ENCODE data around the gene SMTNL1.
A peak's percentile ranks its signal among the peaks of the same experiment; 100 is the strongest.

The SMTNL1 gene

DNA sequence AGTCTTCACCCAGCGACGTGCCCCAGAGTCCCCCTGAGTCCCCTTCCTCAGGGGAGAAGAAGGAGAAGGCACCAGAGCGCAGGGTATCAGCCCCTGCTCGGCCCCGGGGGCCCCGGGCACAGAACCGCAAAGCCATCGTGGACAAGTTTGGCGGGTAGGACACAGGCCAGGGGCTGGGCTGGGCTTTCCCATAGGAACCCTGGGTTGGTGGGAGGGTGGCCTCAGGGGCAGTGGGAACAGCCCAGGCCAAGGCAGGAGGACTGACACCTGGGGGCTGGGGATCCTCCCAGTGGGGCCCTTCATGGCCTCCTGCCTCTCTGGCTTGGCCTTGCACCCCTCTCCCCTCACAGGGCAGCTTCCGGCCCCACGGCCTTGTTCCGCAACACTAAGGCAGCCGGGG is 8.5 kb downstream of the SMTNL1 start:
- no peak for DNase-seq

DNA sequence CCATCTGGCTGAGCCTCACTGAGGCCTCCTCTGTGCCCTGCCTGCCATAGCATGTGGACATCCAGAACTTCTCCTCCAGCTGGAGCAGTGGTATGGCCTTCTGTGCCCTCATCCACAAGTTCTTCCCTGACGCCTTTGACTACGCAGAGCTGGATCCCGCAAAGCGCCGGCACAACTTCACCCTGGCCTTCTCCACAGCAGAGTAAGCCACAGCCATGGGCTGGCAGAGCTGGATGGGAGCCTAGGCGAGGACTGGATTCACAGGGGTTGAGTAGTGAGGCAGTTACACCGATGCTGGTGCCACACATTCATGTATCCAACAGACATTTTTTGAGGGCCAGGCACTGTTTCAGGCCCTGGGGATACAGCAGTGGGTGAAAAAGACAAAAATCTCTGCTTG is 9.1 kb downstream of the SMTNL1 start:
- no peak for DNase-seq

DNA sequence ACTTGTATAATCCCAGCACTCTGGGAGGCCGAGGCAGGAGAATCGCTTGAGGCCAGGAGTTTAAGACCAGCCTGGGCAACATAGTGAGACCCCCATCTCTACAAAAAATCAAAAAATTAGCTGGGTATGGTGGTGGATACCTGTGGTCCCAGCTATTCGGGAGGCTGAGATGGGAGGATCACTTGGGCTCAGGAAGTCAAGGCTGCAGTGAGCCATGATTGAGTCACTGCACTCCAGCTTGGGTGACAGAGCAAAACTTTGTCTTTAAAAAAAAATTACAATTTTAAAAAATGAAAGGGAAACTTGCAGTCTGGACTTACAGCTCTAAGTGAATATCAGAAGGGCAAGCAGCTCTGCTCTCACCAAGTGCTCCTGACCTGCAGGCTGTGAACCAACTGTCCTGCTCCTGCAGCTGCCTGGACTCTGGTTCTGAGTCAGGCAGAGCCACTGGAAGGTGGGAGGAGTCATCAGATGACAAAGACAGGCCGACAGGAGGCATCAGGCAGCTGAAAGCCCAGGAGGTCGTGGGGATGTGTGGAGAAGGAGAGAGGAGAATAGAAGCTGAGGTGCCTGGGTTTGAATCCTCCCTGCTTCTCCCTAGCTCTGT is 9.6 kb downstream of the SMTNL1 start:
- peak; percentile 49 for DNase-seq

DNA sequence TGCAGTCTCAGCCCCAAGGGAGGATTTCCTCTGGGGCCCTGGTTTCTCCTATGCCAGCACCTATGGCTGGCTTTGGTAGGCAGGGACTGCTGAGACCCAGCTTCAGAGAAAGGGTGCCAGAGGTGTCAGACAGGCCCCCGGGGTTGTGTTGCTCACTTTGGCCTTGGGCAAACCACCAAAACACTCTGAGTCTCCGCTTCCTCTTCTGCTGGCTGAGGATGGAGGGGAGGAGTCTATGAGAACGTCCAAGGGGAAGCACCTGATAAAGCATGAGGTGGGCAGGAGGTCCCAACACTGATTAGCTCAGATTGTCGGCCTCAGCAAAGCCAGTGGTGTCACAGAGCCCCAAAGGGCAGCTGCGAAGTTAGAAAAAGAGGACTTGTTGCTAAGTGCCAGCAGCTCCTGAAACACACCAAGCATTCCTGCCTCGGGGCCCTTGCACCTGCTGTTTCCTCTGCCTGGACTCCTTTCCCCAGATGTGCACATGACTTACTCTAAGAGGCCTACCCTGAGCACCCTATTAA is 10.5 kb downstream of the SMTNL1 start:
- DNase-seq: peak; percentile 10

DNA sequence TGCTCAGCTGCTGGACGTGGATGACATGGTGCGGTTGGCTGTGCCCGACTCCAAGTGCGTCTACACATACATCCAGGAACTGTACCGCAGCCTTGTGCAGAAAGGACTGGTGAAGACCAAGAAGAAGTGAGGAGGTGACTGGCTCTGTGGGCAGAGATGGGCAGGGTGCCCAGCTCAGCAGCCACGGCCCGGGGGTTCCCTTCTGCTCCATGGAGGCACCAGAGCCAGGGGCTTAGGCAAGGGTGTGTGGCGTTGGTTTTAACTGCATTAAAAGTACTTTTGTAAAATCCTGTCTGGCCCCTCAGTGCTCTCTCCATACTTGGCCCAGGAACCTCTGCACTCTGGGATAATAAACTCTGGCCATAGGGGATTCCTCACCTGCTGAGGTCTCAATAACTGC is 12.6 kb downstream of the SMTNL1 start:
- no peak for DNase-seq

DNA sequence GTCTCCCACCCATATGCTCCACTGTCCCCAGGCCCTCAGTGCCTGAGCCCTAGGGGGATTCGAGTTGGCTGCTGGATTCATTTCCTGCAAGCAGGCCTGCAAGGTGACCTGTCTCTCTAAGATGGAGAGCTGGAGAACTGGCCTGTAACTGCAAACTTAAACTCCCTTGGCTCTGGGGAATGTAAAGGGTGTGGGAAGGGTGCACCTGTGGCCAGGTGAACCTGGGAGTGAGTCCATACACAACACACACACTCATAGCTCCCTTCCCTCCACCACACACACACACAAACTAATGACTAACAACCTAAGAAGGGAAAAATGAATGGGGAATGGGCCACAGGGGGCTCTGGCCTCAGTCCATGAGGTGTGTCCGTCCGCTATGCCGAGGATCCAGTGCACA is 14.5 kb downstream of the SMTNL1 start:
- DNase-seq: no peak

DNA sequence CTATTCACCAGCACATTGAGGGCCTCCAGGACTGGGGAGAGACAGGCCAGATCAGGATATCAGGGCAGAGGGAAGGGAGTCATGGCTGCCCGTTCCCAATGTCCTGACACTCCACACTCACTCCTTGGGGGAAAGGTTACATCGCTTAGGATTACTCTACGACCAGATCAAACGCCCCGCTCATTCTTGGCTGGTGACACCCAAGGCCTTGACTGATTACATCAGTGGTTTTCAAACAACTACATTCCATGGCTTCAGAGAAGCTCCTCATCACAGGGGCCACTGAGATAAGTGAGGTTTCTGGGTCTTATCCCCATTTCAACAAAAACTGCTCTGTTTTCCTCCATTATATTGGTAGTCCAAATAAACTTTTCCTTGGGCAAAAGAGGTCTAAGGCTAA is 15.1 kb downstream of the SMTNL1 start:
- no peak for DNase-seq

DNA sequence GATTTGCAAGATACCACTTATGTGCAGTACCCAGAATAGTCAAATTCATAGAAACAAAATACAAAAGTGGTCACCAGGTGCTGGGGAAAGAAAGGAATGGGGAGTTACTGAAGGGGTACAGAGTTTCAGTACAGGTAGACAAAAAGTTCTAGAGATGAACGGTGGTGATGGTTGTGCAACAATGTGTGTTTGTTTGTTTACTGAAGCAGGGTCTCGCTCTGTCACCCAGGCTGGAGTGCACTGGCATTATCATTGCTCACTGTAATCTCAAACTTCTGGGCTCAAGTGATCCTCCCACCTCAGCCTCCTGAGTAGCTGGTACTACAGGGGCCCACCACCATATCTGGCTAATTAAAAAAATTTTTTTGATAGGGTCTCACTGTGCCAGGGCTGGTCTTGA is 18.0 kb downstream of the SMTNL1 start:
- no peak for DNase-seq

DNA sequence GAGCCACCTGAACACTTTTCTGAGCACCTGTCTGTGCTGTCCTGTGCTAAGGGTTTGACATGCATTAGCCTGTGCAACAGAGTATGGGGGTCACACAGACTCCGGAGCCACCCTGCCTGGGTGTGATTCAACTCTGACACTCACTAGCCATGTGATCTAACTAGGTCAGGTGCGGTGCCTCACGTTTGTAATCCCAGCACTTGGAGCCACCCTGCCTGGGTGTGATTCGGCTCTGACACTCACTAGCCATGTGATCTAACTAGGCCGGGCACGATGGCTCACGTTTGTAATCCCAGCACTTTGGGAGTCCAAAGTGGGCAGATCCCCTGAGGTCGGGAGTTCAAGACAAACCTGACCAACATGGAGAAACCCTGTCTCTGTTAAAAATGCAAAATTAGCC is 18.6 kb downstream of the SMTNL1 start:
- no peak for DNase-seq

DNA sequence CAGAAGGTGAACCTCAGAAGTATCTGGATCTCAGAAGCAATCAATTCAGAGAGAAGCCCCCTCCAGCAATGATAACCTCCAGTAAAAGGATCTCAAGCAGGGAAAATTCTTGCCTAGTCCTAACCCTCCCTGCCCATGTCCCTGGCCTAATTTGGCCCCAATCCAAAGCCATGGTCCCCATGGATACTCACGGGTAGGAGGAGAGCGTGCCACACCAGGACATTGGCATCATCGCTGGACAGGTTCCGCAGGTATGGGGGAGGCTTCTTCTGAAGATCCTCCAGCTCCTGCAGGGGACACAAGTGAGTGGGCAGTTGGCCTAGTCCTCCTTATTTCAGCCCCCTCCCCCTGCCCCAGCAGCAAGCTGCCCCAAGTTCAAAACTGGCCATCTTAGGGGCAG is 22.8 kb downstream of the SMTNL1 start:
- no peak for DNase-seq

DNA sequence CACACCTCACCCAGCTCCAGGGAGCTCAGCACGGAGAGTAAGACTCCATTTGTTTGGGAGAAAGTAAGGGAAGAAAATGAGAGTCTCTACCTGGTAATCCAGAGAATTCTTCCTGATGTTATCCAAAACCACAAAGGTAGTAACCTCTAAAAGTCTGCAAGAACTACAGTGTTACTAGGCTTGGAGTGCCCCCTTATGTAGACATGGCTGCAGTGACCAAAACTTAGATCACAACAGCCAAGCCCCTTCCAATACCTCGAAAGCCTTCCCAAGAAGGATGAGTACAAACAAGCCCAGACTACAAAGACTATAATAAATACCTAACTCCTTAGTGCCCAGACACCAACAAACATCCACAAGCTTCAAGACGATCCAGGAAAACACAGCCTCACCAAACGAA is 25.2 kb downstream of the SMTNL1 start:
- DNase-seq: no peak

DNA sequence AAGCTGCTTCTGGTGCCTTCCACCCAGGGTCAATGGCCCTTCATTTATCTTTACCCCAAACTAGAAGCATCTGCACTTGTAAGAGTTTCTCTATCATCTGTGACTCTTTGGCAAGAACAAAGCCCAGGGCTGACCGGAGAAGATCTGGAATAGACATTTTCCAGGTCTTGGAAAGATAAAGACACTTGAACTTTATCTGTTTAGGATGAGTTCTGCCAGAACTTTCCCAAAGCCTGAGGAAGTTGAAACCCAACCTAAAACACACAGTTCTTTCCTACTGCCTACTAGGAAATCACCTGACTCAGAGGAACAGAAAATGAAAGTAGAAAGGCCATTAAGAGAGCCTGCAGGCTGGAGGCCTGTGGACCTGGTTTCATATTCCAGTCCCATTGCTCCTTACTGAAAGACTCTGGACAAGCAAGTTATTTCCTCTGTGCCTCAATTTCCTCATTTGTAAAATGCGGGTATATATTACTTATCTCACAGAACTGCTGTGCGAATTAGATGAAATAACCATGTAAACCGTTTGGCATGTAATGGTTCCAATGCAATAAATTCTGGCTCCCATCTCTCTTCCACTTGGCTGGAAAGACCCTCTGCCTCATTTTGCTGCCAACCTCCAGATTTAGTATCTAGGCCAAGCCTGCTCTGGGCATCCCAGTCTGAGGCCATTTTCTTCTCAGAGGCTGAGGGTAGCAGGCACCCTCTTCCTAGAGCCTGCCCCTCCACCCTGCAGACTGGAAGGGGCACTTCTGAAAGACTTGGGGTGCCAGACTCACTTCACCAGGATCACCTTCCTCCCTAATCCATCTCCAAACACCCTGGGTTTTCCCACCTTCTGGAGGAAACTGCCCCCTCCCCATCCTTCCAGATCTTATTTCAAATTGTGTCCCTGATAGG is 28.9 kb downstream of the SMTNL1 start:
- peak; percentile 74 for DNase-seq

DNA sequence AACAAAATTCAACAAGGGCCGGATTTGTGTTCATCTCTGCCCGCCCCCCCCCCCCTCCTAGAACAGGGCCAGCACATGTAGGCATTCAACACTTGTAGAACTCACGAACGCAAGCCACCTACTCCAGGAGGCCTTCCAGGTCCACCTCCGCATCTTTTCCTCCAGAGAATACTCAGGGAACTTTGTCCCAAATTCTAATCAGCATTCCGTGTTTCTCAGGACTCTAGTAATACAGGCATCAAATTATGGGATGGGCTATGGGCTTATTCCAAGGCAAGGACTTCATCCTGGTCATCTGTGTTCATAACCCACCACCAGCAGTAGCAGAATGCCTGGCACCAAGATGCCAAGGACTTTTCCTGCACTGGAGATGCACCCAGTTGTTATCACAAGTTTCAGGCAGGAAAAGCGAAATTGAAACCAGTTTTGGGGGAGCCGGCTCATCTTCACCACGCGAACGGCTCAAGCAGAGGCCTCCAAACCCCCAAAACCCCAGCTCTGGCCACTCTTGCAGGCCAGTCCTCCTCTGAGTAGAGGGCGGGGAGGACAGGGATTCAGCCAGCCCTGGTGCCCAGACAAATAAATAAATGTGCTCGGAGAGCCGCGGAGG is 29.6 kb downstream of the SMTNL1 start:
- DNase-seq: peak; percentile 43

DNA sequence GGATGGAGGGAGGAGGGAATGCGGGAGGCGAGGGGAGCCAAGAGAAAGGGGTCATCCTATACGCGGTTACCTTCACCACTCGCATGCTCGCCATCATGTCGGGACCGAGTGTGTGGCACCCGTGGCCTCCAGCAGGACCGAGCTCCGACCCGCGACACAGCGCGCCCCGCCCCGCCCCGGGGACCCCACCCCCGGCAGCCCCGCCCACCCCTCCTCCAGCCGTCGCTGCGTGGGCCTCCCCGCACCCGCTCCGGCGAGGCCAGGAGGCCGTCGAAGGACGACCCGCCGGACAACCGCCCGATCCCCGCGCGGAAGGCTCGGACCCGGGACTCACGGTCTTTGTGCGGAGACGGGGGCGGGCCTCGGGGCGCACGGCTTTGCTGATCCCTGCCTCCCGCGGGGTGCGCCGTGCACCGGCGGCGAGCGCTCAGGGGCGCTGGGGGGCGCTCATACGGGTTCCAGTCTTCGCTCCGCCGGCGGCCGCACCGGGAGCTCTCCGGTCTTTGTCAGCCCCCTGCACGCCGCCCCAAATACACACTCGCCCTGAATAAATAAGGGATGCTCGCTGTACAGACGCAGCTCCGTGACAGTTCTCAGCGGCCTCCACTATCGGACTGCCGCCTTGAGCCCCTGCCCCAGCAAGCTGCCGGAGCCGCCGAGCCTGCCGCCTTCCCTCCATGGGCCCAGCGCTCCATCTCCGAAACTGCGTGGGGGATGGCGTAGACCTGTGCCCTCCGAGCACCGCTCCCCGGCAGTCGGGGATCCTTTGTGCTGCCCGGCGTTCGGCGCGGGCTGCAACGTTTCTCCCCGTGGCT is 30.3 kb downstream of the SMTNL1 start, which contains the start of gene UBE2L6:
Gene UBE2L6 (minus strand): TSS at position 158 of the 815 bp plus-strand sequence. CDS start 61 bp downstream, at position 97.
- DNase-seq: peak; percentile 75

DNA sequence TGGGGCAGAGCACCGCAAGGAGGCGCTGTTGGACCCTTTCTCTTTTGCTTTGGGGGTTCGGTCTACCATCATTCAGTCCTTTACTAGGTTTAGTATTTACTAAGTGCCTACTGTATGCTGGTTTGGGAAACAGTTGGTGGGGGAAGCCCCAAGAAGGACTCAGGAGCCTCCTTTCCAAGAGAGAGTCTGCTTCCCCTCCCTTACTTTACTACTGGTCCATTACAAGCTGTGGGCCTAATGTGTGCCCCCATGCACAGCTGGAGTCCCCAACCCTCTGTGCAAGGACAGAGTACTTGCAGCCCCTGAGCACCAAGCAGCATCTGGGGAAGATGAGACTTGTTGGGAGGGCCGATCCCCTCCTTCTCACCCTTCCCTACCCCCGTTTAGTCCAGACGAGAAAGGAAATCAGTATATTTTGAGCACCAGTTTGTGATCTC is 31.0 kb downstream of the SMTNL1 start:
- DNase-seq: peak; percentile 91

DNA sequence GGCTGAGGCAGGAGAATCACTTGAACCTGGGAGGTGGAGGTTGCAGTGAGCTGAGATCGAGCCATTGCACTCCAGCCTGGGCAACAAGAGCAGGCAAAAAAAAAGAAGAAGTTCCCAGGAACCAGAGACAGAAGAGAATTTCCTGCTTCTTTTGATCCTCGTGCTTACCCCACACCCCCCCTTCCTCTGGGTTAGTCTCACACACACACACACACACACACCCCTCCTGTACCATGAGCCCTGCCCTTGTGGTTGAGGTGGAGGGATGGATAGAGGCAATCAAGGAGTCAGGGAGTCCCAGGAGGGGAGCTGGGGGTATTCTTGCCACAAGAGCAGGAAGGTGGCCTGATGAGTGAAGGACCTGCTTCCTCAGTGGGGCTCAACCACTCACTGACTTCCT is 34.2 kb downstream of the SMTNL1 start:
- no peak for DNase-seq

DNA sequence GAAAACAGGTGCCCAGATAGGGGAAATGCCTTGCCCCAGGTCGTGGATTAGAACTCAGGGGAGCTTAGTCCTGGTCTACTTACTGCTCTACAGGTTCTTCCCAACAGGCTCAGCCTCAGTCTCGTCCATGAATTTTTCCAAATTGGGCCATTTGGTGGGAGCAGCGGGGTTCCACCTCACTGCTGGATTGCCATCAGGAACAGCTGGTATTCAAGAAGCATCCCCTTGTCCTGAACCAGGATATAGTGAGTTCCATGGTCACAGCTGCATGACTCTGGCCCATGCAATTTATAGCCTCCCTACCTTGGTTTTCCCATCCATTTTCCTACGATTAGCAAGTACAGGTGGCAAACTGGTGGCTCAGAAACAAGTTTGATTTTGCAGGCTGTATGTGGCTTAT is 36.7 kb downstream of the SMTNL1 start:
- DNase-seq: no peak

DNA sequence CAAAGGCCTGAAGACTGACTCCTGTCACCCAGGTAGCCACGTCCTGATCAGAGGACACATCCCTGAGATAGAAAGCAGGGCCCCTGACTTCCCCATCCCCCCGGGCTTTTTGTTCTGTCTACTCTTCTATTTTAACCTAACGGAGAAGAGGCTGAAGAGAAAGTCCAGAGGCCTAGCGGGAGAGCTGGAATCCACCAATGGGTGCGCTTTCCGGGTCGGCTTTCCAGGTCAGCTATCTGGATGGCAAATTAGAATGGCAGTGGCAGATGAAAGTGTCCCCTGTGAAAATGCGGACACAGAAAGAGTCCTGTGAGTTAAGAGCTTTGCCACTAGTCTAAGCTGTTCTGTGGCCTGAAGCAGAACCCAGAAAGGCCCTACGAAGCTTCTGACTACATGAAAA is 46.9 kb downstream of the SMTNL1 start:
- no peak for DNase-seq

DNA sequence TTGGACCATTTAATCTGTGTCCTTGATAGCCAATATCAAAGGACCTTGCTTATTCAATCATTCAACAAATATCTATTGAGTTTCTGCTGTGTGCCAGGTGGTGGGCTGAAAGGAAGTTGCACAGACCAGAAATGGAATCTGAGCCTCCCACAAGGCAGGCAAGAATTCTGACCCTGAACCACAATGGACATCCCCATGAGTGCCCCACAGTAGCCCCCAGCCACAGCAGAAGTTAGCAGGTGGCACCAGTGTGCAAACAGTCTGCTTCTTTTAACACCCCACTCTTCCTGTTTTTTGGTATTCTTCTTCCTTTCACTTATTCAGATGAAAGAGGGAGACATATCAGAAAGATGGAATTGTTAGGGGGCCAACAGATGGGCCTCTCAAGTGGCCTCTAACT is 47.9 kb downstream of the SMTNL1 start:
- no peak for DNase-seq

DNA sequence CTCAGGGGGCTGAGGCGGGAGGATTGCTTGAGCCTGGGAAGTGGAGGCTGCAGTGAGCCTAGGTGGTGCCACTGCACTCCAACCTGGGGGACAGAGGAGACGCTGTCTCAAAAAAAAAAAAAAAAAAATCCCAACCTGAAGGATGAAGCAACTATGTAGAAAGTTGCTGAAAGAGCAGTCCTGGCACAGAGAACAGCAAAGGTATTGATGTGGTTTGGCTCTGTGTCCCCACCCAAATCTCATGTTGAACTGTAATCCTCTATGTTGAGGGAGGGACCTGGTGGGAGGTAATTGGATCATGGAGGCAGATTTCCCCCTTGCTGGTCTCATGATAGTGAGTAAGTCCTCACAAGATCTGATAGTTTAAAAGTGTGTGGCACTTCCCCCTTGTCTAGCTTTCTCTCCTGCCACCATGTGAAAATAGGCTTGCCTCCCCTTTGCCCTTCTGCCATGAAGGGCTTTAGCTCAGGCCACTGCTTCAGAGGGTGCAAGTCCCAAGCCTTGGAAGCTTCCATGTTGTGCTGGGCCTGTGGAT is 49.4 kb downstream of the SMTNL1 start:
- no peak for DNase-seq

DNA sequence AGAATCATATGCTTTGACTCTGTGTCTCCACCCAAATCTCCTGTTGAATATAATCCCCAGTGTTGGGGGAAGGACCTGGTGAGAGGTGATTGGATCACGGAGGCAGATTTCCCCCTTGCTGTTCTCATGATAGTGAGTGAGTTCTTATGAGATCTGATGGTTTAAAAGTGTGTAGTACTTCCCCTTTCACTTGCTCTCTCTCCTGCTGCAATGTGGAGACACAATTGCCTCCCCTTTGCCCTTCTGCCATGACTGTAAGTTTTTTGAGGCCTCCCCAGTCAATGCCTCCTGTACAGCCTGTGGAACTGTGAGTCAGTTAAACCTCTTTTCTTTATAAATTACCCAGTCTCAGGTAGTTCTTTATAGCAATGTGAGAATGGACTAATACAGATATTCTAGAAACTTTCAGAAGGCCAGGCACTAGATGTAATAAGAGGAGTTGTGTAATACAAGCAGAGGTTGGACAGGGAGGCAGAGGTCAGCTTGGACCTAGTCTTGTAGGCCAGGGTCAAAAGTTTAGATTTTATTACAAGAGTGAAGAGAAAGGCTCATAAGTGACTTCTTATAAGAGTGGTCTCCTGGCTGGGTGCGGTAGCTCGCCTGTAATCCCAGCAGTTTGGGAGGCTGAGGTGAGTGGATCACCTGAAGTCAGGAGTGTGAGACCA is 50.8 kb downstream of the SMTNL1 start:
- DNase-seq: no peak

All from activated CD4-positive, alpha-beta T cell treated with anti-CD3 and anti-CD28 coated beads, Interleukin-10, Interleukin-2, amounts not matched to agents 100 ng/mL and 50 ng/mL, durations not matched to agents 16 hours and 8 hours (primary cell).